Lower lobe of right lung (tissue), 2 donors: ENCODE results near the gene GRAMD2A. TPM values are rescaled to one million over a fixed set of nuclear protein-coding genes. Genes with fewer than 3 reads are reported as not detected.

Experiments
- ATAC-seq, 2 donors: fragments of 200-7000 bp; cut with Tn5 transposase; one replicate each; pipeline ENCODE4 v1.9.1; 2020 to 2022; ENCODE audit warnings: mild to moderate bottlenecking in 2 of 2, moderate library complexity in 2 of 2
- DNase-seq: peaks from one replicate; pipeline ENCODE4 v3.0.0-alpha.2; 2020
- H3K27ac ChIP-seq: fragments of 200-600 bp; one replicate; pipeline ENCODE4 v1.8.0; 2022
- H3K27me3 ChIP-seq: fragments of 200-600 bp; one replicate; pipeline ENCODE4 v1.8.0; 2022; ENCODE audit warnings: low read depth
- H3K36me3 ChIP-seq: fragments of 200-600 bp; one replicate; pipeline ENCODE4 v1.8.0; 2022; ENCODE audit warnings: mild to moderate bottlenecking
- H3K4me1 ChIP-seq: fragments of 200-600 bp; one replicate; pipeline ENCODE4 v1.8.0; 2022
- H3K4me3 ChIP-seq: fragments of 200-600 bp; one replicate; pipeline ENCODE4 v1.8.0; 2022; ENCODE audit warnings: mild to moderate bottlenecking
- H3K9me3 ChIP-seq: fragments of 200-600 bp; one replicate; pipeline ENCODE4 v1.8.0; 2022
- intact Hi-C: fragments of 100-400 bp; cut with DNase I; formaldehyde crosslinking; loops from one replicate; pipeline ENCODE4 v1.11.0; 2022
- total RNA-seq: library from RNA; stranded (reverse); fragmentation: NEBNext Ultra II Directional; extraction: Animal tissue kit (Norgen Biotek cat#: 25700); gene quantifications from one replicate; pipeline ENCODE4 v1.2.1, GENCODE V29; 2021
- TF ChIP-seq, protein P1 (sequence below): fragments of 200-600 bp; IDR thresholded peaks from one replicate; pipeline ENCODE4 v1.8.0; 2022; ENCODE audit warnings: antibody characterized with exemption, mild to moderate bottlenecking
- donor health status: DM: no; HTN: yes; CAD: no; lungs with severe emphysema.

Gene GRAMD2A
- total RNA-seq, 1 donor from 2014 or later: 29.3 TPM

DNA sequence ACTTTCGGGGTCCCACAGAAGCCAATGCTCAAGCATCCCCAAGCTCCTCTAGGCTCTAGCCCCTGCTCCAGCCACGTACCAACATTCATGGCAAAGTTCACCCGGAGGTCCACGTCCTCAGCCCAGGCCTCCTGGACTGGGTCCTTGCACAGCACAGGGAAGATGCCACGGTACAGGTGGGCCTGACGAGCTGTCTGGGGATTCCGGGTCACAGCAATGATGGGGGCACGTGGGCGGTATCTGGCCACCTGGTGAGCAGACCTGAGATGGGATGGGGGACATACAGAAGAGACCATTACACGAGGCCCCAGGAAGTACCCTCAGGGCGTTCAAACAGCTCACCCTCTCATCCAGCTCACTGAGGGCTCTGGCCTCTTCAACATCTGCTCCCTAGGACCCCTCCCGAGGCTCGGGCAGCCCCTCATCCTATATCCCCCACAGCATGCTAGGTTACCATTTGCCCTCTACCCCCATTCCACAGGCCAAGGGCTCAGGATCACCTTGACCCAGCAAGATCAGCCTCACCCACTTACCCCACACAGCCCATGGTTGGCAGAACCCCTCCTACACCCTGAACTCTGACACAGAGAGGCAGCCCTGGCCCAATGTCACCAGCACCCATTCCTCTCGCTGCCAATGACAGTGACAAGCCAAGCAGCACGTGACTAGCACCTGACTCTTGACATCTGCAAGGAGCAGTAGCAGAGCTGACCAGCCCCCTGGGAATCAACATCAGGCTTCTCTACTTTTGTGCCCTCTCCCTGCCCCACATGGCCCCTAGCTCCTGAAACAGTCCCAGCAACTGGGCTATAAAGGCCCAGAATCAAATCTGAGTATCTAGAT is 3.0 kb upstream of the GRAMD2A start:
- peaks cover 12% of the 10 kb centered on the region for H3K27me3 ChIP-seq
- H3K27ac ChIP-seq: no peak overlapping the region
- H3K36me3 ChIP-seq: peaks cover 69% of the 10 kb centered on the region
- intact Hi-C loops: no loop called here
- TF ChIP-seq, protein P1, sequence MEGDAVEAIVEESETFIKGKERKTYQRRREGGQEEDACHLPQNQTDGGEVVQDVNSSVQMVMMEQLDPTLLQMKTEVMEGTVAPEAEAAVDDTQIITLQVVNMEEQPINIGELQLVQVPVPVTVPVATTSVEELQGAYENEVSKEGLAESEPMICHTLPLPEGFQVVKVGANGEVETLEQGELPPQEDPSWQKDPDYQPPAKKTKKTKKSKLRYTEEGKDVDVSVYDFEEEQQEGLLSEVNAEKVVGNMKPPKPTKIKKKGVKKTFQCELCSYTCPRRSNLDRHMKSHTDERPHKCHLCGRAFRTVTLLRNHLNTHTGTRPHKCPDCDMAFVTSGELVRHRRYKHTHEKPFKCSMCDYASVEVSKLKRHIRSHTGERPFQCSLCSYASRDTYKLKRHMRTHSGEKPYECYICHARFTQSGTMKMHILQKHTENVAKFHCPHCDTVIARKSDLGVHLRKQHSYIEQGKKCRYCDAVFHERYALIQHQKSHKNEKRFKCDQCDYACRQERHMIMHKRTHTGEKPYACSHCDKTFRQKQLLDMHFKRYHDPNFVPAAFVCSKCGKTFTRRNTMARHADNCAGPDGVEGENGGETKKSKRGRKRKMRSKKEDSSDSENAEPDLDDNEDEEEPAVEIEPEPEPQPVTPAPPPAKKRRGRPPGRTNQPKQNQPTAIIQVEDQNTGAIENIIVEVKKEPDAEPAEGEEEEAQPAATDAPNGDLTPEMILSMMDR: no peak
- no peak for DNase-seq
- H3K4me3 ChIP-seq: no peak overlapping the region
- peaks cover 37% of the 10 kb centered on the region for H3K4me1 ChIP-seq
- H3K9me3 ChIP-seq: no peaks in the 10 kb centered on the region
- ATAC-seq: no peak

DNA sequence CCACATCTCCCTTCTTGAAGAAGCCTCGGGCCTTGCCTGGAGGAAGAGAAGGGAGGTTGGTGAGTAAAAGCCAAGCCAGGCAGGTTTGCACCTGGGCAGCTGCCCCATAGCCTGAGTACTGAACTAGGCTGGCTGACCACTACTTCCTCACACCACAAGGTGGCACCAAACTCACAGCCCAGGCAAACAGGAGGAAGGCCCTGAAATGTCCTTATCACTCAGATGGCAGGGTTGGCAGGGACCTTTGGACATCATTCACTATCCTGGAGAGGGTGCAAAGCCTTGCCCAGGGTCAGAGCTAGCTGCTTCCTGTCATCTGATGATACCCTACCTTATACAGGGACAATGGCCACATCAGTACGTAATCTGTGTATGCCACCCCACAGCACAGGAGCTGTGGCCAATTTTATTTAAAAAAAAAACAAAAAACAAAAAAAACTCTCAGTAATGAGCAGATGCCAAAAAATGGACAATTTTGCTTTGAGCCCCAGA is 2.2 kb upstream of the GRAMD2A start:
- intact Hi-C loops: loop anchor here (10.0 kb wide), 1 partner anchor 65 kb away; no protein-coding TSS in a partner anchor
- H3K27me3 ChIP-seq: peaks cover 12% of the 10 kb centered on the region
- ATAC-seq (peak; percentile 69 to 72), DNase-seq (peak; percentile 80)
- H3K27ac ChIP-seq: peak overlapping the region; percentile 84
- H3K9me3 ChIP-seq: no peaks in the 10 kb centered on the region
- TF ChIP-seq, protein P1: peak; percentile 92
- no peak overlapping the region for H3K4me3 ChIP-seq
- peaks cover 41% of the 10 kb centered on the region for H3K4me1 ChIP-seq
- H3K36me3 ChIP-seq: peaks cover 61% of the 10 kb centered on the region

DNA sequence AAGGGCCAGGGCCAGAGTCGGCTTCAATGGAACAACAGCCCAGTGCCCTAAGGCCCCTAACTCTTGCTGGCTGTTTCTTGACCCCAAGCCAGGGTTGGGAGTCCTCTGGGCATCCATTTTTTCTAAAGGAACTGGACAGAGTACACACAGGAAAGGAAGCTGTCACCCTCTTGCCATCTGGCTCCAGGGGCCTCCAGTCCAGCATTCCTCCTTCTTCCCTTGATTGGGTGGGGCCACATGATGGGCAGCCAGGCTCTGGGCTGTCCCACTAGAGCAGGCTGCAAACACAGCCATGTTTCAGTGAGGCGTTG is 1.6 kb upstream of the GRAMD2A start:
- no peak for ATAC-seq
- TF ChIP-seq, protein P1: no peak
- Histone ChIP-seq H3K4me1 (peaks cover 39% of the 10 kb centered on the region), H3K9me3 (no peaks in the 10 kb centered on the region), H3K4me3 (no peak overlapping the region), H3K36me3 (peaks cover 55% of the 10 kb centered on the region), H3K27me3 (peaks cover 12% of the 10 kb centered on the region), H3K27ac (peak overlapping the region; percentile 84)
- intact Hi-C loops: loop anchor here (10.0 kb wide), 1 partner anchor 66 kb away; no protein-coding TSS in a partner anchor
- DNase-seq: no peak

DNA sequence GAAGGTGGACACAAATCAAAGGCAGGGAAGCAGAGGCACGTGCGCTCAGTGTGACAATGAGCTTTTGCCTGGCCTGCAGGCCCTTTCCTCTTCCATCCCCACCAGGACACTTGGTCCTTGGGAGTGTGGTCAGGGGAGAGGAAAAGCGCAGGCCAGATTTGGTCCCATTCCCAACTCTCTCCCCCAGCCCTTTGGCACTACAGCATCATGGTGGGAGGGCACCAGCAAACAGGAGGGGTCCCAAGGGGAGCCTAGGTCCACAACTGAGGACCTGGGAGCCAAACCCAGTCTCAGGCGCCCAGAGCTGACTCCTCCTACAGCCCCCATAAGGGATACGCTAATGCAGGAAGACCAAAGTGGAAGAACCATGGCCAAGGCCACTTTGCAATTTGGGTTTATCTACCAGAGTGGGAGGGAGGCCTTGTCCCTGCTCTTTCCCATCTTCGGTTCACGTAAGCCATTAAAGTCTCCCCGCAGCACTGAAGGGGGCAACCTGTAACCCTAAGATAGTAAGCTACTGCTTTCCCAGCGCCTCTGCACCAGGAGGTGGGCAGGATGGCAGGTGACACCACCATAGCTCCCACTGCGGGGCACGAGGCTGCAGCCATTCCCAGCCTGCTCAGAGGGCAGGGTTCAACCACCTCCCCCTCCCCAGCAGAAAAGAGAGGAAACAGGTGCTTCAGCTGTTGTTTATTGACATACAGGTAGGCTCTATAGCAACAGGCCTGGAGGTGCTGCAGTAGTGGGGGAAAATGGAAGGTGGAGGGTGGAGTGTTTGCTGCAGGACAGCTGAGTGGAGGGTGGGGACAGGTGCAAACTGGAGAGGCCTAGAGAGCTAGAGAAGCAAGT is 993 bp upstream of the GRAMD2A start:
- no peak overlapping the region for H3K4me3 ChIP-seq
- peaks cover 49% of the 10 kb centered on the region for H3K36me3 ChIP-seq
- intact Hi-C loops: loop anchor here (10.0 kb wide), 1 partner anchor 66 kb away; no protein-coding TSS in a partner anchor
- H3K9me3 ChIP-seq: no peaks in the 10 kb centered on the region
- peaks cover 12% of the 10 kb centered on the region for H3K27me3 ChIP-seq
- peak; percentile 67 to 74 for ATAC-seq
- TF ChIP-seq, protein P1: no peak
- H3K4me1 ChIP-seq: peaks cover 35% of the 10 kb centered on the region
- DNase-seq: peak; percentile 71
- H3K27ac ChIP-seq: peak overlapping the region; percentile 84

DNA sequence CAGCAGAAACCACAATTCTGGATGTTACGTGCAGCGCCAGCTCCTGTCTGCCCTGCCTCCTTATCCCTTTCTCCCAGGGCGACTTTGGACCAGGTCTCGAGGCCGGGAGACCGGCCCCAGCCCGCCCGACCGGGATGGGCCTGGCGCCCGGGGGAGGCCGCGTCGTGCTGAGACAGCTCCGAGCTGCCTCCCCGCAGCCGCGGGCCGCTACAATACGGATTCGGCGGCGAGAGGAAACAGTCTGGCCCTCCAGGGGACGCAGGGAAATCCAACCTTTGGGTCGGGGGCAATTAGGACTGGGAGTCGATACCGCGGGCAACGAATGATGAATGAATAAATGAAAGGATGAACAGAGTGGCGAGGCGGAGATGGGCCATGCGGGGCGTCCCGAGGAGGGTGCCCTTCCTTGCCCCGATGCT is 537 bp downstream of the GRAMD2A start:
- H3K27ac ChIP-seq: peak overlapping the region; percentile 84
- DNase-seq: no peak
- H3K36me3 ChIP-seq: peaks cover 34% of the 10 kb centered on the region
- H3K9me3 ChIP-seq: no peaks in the 10 kb centered on the region
- intact Hi-C loops: loop anchor here (10.0 kb wide), 1 partner anchor 68 kb away; no protein-coding TSS in a partner anchor
- peaks cover 29% of the 10 kb centered on the region for H3K4me1 ChIP-seq
- peak overlapping the region; percentile 57 for H3K4me3 ChIP-seq
- peak in 1 of 2 donors; percentile 24 for ATAC-seq
- TF ChIP-seq, protein P1: no peak
- H3K27me3 ChIP-seq: peaks cover 12% of the 10 kb centered on the region
